ENCODE measurements around the gene ENOX1.

The ENOX1 gene

GRCh38 chr13:43270130-43270830 is 516.5 kb downstream of the ENOX1 start:
- DNase-seq: no peak

- DNase-seq: no peak
These were observed 517.7 kb downstream of the ENOX1 start for GRCh38 chr13:43269037-43269481.

- DNase-seq: no peak
These were observed 518.1 kb downstream of the ENOX1 start for GRCh38 chr13:43268632-43269031.

GRCh38 chr13:43267916-43268315 is 518.9 kb downstream of the ENOX1 start:
- no peak for DNase-seq

- no peak for DNase-seq
These were observed 519.7 kb downstream of the ENOX1 start for GRCh38 chr13:43266936-43267615.

GRCh38 chr13:43265028-43265427 is 521.7 kb downstream of the ENOX1 start:
- DNase-seq: no peak

- DNase-seq: no peak
These were observed 522.3 kb downstream of the ENOX1 start for GRCh38 chr13:43264458-43264857.

GRCh38 chr13:43263047-43263446 is 523.7 kb downstream of the ENOX1 start:
- no peak for DNase-seq

- no peak for DNase-seq
These were observed 525.8 kb downstream of the ENOX1 start for GRCh38 chr13:43260999-43261398.

GRCh38 chr13:43258771-43259170 is 528.0 kb downstream of the ENOX1 start:
- no peak for DNase-seq

- DNase-seq: no peak
These were observed 529.0 kb downstream of the ENOX1 start for GRCh38 chr13:43257765-43258164.

GRCh38 chr13:43251961-43252360 is 534.8 kb downstream of the ENOX1 start:
- DNase-seq: no peak

- DNase-seq: no peak
These were observed 540.4 kb downstream of the ENOX1 start for GRCh38 chr13:43246382-43246781.

GRCh38 chr13:43245374-43245964 is 541.3 kb downstream of the ENOX1 start:
- DNase-seq: no peak

GRCh38 chr13:43244481-43244880 is 542.3 kb downstream of the ENOX1 start:
- DNase-seq: no peak

GRCh38 chr13:43243711-43244110 is 543.1 kb downstream of the ENOX1 start:
- DNase-seq: no peak

GRCh38 chr13:43242040-43242439 is 544.7 kb downstream of the ENOX1 start:
- no peak for DNase-seq

GRCh38 chr13:43240278-43240677 is 546.5 kb downstream of the ENOX1 start:
- no peak for DNase-seq

GRCh38 chr13:43239275-43239840 is 547.4 kb downstream of the ENOX1 start:
- DNase-seq: no peak

- DNase-seq: no peak
These were observed 548.3 kb downstream of the ENOX1 start for GRCh38 chr13:43238341-43239083.

- DNase-seq: no peak
These were observed 549.2 kb downstream of the ENOX1 start for GRCh38 chr13:43237616-43238015.

- no peak for DNase-seq
These were observed 551.7 kb downstream of the ENOX1 start for GRCh38 chr13:43235028-43235427.

- no peak for DNase-seq
These were observed 553.9 kb downstream of the ENOX1 start for GRCh38 chr13:43232873-43233265.
